Endodermal cell (in vitro differentiated cells): Measurements from ENCODE around the gene NME1. TPM values are rescaled to one million over a fixed set of nuclear protein-coding genes. Genes with fewer than 3 reads are reported as not detected.

Experiments
- DNase-seq: peaks from one replicate; pipeline ENCODE4 v3.0.0-alpha.2; 2017
- H3K27ac ChIP-seq: 2 replicates; pipeline ENCODE4 v1.5.1; 2013; ENCODE audit warnings: mild to moderate bottlenecking, low read depth, low read length, moderate library complexity
- H3K27me3 ChIP-seq: 2 replicates; pipeline ENCODE4 v1.6.1; 2013; ENCODE audit warnings: mild to moderate bottlenecking, low read length, moderate library complexity; ENCODE audit not compliant: insufficient read depth, control insufficient read depth, poor library complexity, severe bottlenecking
- H3K36me3 ChIP-seq: 2 replicates; pipeline ENCODE4 v1.7.0; 2013; ENCODE audit warnings: mild to moderate bottlenecking, low read length, moderate library complexity; ENCODE audit not compliant: control insufficient read depth, insufficient read depth
- H3K4me1 ChIP-seq: one replicate; pipeline ENCODE4 v1.7.0; 2013; ENCODE audit warnings: low read length; ENCODE audit not compliant: control insufficient read depth, insufficient read depth
- H3K4me3 ChIP-seq: 2 replicates; pipeline ENCODE4 v1.5.1; 2013; ENCODE audit warnings: mild to moderate bottlenecking, low read length, moderate library complexity
- H3K9ac ChIP-seq: 2 replicates; pipeline ENCODE4 v1.6.1; 2013; ENCODE audit warnings: mild to moderate bottlenecking, low read length, moderate library complexity; ENCODE audit not compliant: poor library complexity, severe bottlenecking; ENCODE audit errors: extremely low read depth
- H3K9me3 ChIP-seq: 2 replicates; pipeline ENCODE4 v1.6.1; 2013; ENCODE audit warnings: mild to moderate bottlenecking, low read length, moderate library complexity; ENCODE audit not compliant: control insufficient read depth
- H3K27ac Mint-ChIP-seq: 2 replicates; pipeline ENCODE4 v1.8.0; 2020; ENCODE audit warnings: mixed read lengths
- H3K27me3 Mint-ChIP-seq: 2 replicates; pipeline ENCODE4 v1.8.0; 2021; ENCODE audit warnings: mild to moderate bottlenecking, mixed read lengths; ENCODE audit not compliant: insufficient read depth
- H3K36me3 Mint-ChIP-seq: 2 replicates; pipeline ENCODE4 v1.8.0; 2020; ENCODE audit warnings: low read depth, mixed read lengths
- H3K4me1 Mint-ChIP-seq: 2 replicates; pipeline ENCODE4 v1.8.0; 2020; ENCODE audit warnings: mixed read lengths
- H3K4me3 Mint-ChIP-seq: 2 replicates; pipeline ENCODE4 v1.8.0; 2020; ENCODE audit warnings: mild to moderate bottlenecking, moderate library complexity, mixed read lengths
- H3K9me3 Mint-ChIP-seq: 2 replicates; pipeline ENCODE4 v1.8.0; 2020; ENCODE audit warnings: mild to moderate bottlenecking, mixed read lengths
- CTCF ChIP-seq: fragments of 200-600 bp; sonication (generic); conservative IDR thresholded peaks from 2 replicates; pipeline ENCODE4 v1.5.0; 2021; ENCODE audit warnings: antibody characterized with exemption, mild to moderate bottlenecking
- WGBS, 2 experiments: methylation state at CpG; one replicate each; pipeline versions ENCODE4 v1.1.5 to v1.1.7; 2013; ENCODE audit warnings: missing lambda C conversion rate in 2 of 2, mixed read lengths in 1 of 2; ENCODE audit not compliant: insufficient coverage in 1 of 2, insufficient read length in 1 of 2; 5-methylcytosine and 5-hydroxymethylcytosine counted together
- total RNA-seq, 2 donors: library from RNA; stranded (reverse); fragmentation: NEBNext Ultra II Directional in 1 of 2; extraction: Animal tissue kit (Norgen Biotek cat#: 25700) in 1 of 2; gene quantifications; 2 replicates in 1 of 2; 3 replicates in 1 of 2; pipeline ENCODE4 v1.2.1, GENCODE V29; 2021

NME1 gene
- total RNA-seq, 2 donors from 2014 or later: 99.6 to 107 TPM

- Histone ChIP-seq H3K27ac (no peak overlapping the region), H3K4me3 (no peak overlapping the region), H3K9me3 (no peaks in the 10 kb centered on the region), H3K36me3 (peaks cover 6% of the 10 kb centered on the region), H3K27me3 (no peaks in the 10 kb centered on the region), H3K9ac (no peak overlapping the region), H3K4me1 (peaks cover 2% of the 10 kb centered on the region)
- H3K27me3 Mint-ChIP-seq: no peaks in the 10 kb centered on the region
- no peak overlapping the region for H3K4me3 Mint-ChIP-seq
- 90 to 94% methylated on average over 3 to 5 of the region's 5 CpGs for WGBS, 2 experiments
- no peak for TF ChIP-seq CTCF
- no peak overlapping the region for H3K27ac Mint-ChIP-seq
- peaks cover 5% of the 10 kb centered on the region for H3K36me3 Mint-ChIP-seq
- no peaks in the 10 kb centered on the region for H3K4me1 Mint-ChIP-seq
- no peaks in the 10 kb centered on the region for H3K9me3 Mint-ChIP-seq
- no peak for DNase-seq
Observed at GRCh38 chr17:51150932-51151331, 2.4 kb upstream of the NME1 start.

GRCh38 chr17:51152766-51153209 lies 571 bp upstream of the NME1 start:
- no peaks in the 10 kb centered on the region for H3K9me3 ChIP-seq
- no peaks in the 10 kb centered on the region for H3K4me1 Mint-ChIP-seq
- peak overlapping the region; percentile 93 for H3K4me3 ChIP-seq
- peaks cover 20% of the 10 kb centered on the region for H3K36me3 ChIP-seq
- H3K27me3 Mint-ChIP-seq: no peaks in the 10 kb centered on the region
- no peak overlapping the region for H3K27ac Mint-ChIP-seq
- H3K4me3 Mint-ChIP-seq: no peak overlapping the region
- no peaks in the 10 kb centered on the region for H3K27me3 ChIP-seq
- H3K9me3 Mint-ChIP-seq: no peaks in the 10 kb centered on the region
- no peak for DNase-seq
- H3K27ac ChIP-seq: peak overlapping the region; percentile 82
- peaks cover 17% of the 10 kb centered on the region for H3K36me3 Mint-ChIP-seq
- peak overlapping the region; percentile 83 for H3K9ac ChIP-seq
- 68 to 69% methylated on average over 6 to 7 of the region's 8 CpGs for WGBS, 2 experiments
- TF ChIP-seq CTCF: no peak
- H3K4me1 ChIP-seq: peaks cover 2% of the 10 kb centered on the region

- peak overlapping the region; percentile 74 for H3K27ac ChIP-seq
Observed at GRCh38 chr17:51154176-51154575, 817 bp downstream of the NME1 start.

More at GRCh38 chr17:51154176-51154575, 817 bp downstream of the NME1 start:
- H3K9me3 ChIP-seq: no peaks in the 10 kb centered on the region
- no peak for DNase-seq
- WGBS, 2 experiments: 16 to 36% methylated on average over 4 to 6 of the region's 6 CpGs
- H3K27me3 ChIP-seq: no peaks in the 10 kb centered on the region
- peaks cover 2% of the 10 kb centered on the region for H3K4me1 ChIP-seq
- peak overlapping the region; percentile 93 for H3K4me3 ChIP-seq
- TF ChIP-seq CTCF: no peak
- no peak overlapping the region for H3K27ac Mint-ChIP-seq
- peaks cover 27% of the 10 kb centered on the region for H3K36me3 Mint-ChIP-seq
- no peaks in the 10 kb centered on the region for H3K4me1 Mint-ChIP-seq
- peak overlapping the region; percentile 83 for H3K9ac ChIP-seq
- H3K36me3 ChIP-seq: peaks cover 23% of the 10 kb centered on the region
- H3K9me3 Mint-ChIP-seq: no peaks in the 10 kb centered on the region
- no peak overlapping the region for H3K4me3 Mint-ChIP-seq
- no peaks in the 10 kb centered on the region for H3K27me3 Mint-ChIP-seq
